Measurements from ENCODE around the gene TBC1D22A. TPM values are rescaled to one million over a fixed set of nuclear protein-coding genes. Genes with fewer than 3 reads are reported as not detected.

The TBC1D22A gene
- total RNA-seq, 6 experiments from 2014 or later = 20.4 to 24.1 (median 22.2) TPM

- DNase-seq = no peak
- H3K36me3 Mint-ChIP-seq (ENCODE audit: low read depth) = no peaks in the 10 kb centered on the region
- H3K9me3 Mint-ChIP-seq = no peaks in the 10 kb centered on the region
- H3K27me3 Mint-ChIP-seq (ENCODE audit: insufficient read depth) = no peaks in the 10 kb centered on the region
- TF ChIP-seq CTCF (IDR thresholded peaks at IDR 0.05) = no peak
- H3K4me1 Mint-ChIP-seq (ENCODE audit: low read depth) = peaks cover 16% of the 10 kb centered on the region
- H3K27ac Mint-ChIP-seq = no peak overlapping the region
- H3K4me3 Mint-ChIP-seq = no peak overlapping the region
Measured at GRCh38 chr22:47011859-47012258, 249.4 kb downstream of the TBC1D22A start.

- peak; percentile 53 for TF ChIP-seq CTCF (IDR thresholded peaks at IDR 0.05)
- Mint-ChIP-seq H3K4me1 (ENCODE audit: low read depth) (peaks cover 16% of the 10 kb centered on the region), H3K27me3 (ENCODE audit: insufficient read depth) (no peaks in the 10 kb centered on the region), H3K27ac (no peak overlapping the region), H3K9me3 (no peaks in the 10 kb centered on the region), H3K36me3 (ENCODE audit: low read depth) (no peaks in the 10 kb centered on the region), H3K4me3 (no peak overlapping the region)
- DNase-seq = no peak
Measured at GRCh38 chr22:47012589-47013370, 250.3 kb downstream of the TBC1D22A start.

- TF ChIP-seq CTCF (IDR thresholded peaks at IDR 0.05) = no peak
- Mint-ChIP-seq H3K4me1 (ENCODE audit: low read depth) (peaks cover 16% of the 10 kb centered on the region), H3K27ac (no peak overlapping the region), H3K27me3 (ENCODE audit: insufficient read depth) (no peaks in the 10 kb centered on the region; the same call in 1 of the 2 replicates), H3K9me3 (no peaks in the 10 kb centered on the region), H3K36me3 (ENCODE audit: low read depth) (no peaks in the 10 kb centered on the region), H3K4me3 (no peak overlapping the region)
- DNase-seq = no peak
Measured at GRCh38 chr22:47013861-47014635, 251.6 kb downstream of the TBC1D22A start.

GRCh38 chr22:47014636-47015345 is 252.3 kb downstream of the TBC1D22A start:
- DNase-seq = no peak
- TF ChIP-seq CTCF (IDR thresholded peaks at IDR 0.05) = no peak
- no peaks in the 10 kb centered on the region; the same call in 1 of the 2 replicates for H3K27me3 Mint-ChIP-seq (ENCODE audit: insufficient read depth)
- H3K4me3 Mint-ChIP-seq = no peak overlapping the region
- no peaks in the 10 kb centered on the region for H3K36me3 Mint-ChIP-seq (ENCODE audit: low read depth)
- H3K27ac Mint-ChIP-seq = no peak overlapping the region
- no peaks in the 10 kb centered on the region for H3K9me3 Mint-ChIP-seq
- H3K4me1 Mint-ChIP-seq (ENCODE audit: low read depth) = peaks cover 16% of the 10 kb centered on the region

- no peak overlapping the region for H3K27ac Mint-ChIP-seq
- DNase-seq = no peak
- no peak overlapping the region for H3K4me3 Mint-ChIP-seq
- H3K27me3 Mint-ChIP-seq (ENCODE audit: insufficient read depth) = no peaks in the 10 kb centered on the region; the same call in 1 of the 2 replicates
- TF ChIP-seq CTCF (IDR thresholded peaks at IDR 0.05) = no peak
- H3K36me3 Mint-ChIP-seq (ENCODE audit: low read depth) = no peaks in the 10 kb centered on the region
- no peaks in the 10 kb centered on the region for H3K9me3 Mint-ChIP-seq
- peaks cover 16% of the 10 kb centered on the region for H3K4me1 Mint-ChIP-seq (ENCODE audit: low read depth)
Measured at GRCh38 chr22:47015589-47016178, 253.2 kb downstream of the TBC1D22A start.

Data from HFFc6 (cell line).